Stimulated activated memory B cell treated with anti-CD40 and anti-IgM and Interleukin-4, amounts not matched to agents 10 μg/mL and 1 μg/mL and 100 μg/mL, for 72 hours (primary cell): Measurements from ENCODE around the gene CTU2.

Experiments
- ATAC-seq: fragments of 150-1000 bp; cut with Tn5 transposase; 2 replicates; pipeline ENCODE4 v1.10.0; 2021
- H3K27ac Mint-ChIP-seq: one replicate; pipeline ENCODE4 v1.8.0; 2022; ENCODE audit warnings: mild to moderate bottlenecking, mixed read lengths
- H3K27me3 Mint-ChIP-seq: one replicate; pipeline ENCODE4 v1.8.0; 2022; ENCODE audit warnings: mixed read lengths
- H3K36me3 Mint-ChIP-seq: one replicate; pipeline ENCODE4 v1.8.0; 2022; ENCODE audit warnings: mixed read lengths
- H3K4me1 Mint-ChIP-seq: one replicate; pipeline ENCODE4 v1.8.0; 2022; ENCODE audit warnings: mixed read lengths
- H3K4me3 Mint-ChIP-seq: one replicate; pipeline ENCODE4 v1.8.0; 2022; ENCODE audit warnings: mild to moderate bottlenecking, moderate library complexity, mixed read lengths
- H3K9me3 Mint-ChIP-seq: one replicate; pipeline ENCODE4 v1.8.0; 2022; ENCODE audit warnings: mixed read lengths

CTU2 gene

GRCh38 chr16:88759976-88760350 is 53.7 kb downstream of the CTU2 start:
- Mint-ChIP-seq H3K27ac (peak overlapping the region; percentile 19), H3K27me3 (no peaks in the 10 kb centered on the region), H3K9me3 (peaks cover 3% of the 10 kb centered on the region), H3K4me1 (peaks cover 34% of the 10 kb centered on the region), H3K36me3 (peaks cover 21% of the 10 kb centered on the region), H3K4me3 (no peak overlapping the region)
- no peak for ATAC-seq

- no peak overlapping the region for H3K4me3 Mint-ChIP-seq
- no peaks in the 10 kb centered on the region for H3K27me3 Mint-ChIP-seq
Measured at GRCh38 chr16:88760424-88761142, 54.3 kb downstream of the CTU2 start.

DNA sequence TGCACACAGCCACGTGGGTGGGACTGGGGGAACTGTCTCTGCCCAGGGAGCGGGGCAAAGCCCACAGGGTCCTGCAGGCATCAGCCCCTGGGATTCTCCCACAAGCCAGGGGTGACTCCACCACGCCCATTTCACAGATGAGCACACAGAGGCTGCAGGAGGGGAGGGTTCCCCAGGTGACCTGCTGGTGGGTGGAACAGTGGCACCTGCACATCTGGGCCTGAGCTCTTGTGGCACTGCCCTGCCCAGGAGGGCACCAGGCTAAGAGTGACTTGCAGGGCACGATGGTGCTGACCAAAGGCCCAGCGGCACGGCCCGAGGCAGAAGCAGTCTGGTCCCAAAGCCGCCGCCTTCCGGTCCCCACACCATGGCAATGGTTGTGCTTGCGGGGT is 54.8 kb downstream of the CTU2 start:
- no peak for ATAC-seq
- peaks cover 38% of the 10 kb centered on the region for H3K4me1 Mint-ChIP-seq
- H3K9me3 Mint-ChIP-seq = peaks cover 3% of the 10 kb centered on the region
- H3K36me3 Mint-ChIP-seq = peaks cover 21% of the 10 kb centered on the region
- H3K27ac Mint-ChIP-seq = no peak overlapping the region
- H3K4me3 Mint-ChIP-seq = no peak overlapping the region
- no peaks in the 10 kb centered on the region for H3K27me3 Mint-ChIP-seq

More at GRCh38 chr16:88760424-88761142, 54.3 kb downstream of the CTU2 start:
- Mint-ChIP-seq H3K4me1 (peaks cover 34% of the 10 kb centered on the region), H3K27ac (peak overlapping the region; percentile 19), H3K36me3 (peaks cover 21% of the 10 kb centered on the region), H3K9me3 (peaks cover 3% of the 10 kb centered on the region)
- no peak for ATAC-seq

- H3K27ac Mint-ChIP-seq = no peak overlapping the region
- peaks cover 21% of the 10 kb centered on the region for H3K36me3 Mint-ChIP-seq
- no peak for ATAC-seq
- H3K9me3 Mint-ChIP-seq = peaks cover 3% of the 10 kb centered on the region
- no peaks in the 10 kb centered on the region for H3K27me3 Mint-ChIP-seq
- no peak overlapping the region for H3K4me3 Mint-ChIP-seq
- peaks cover 43% of the 10 kb centered on the region for H3K4me1 Mint-ChIP-seq
Measured at GRCh38 chr16:88761830-88762229, 55.5 kb downstream of the CTU2 start.

DNA sequence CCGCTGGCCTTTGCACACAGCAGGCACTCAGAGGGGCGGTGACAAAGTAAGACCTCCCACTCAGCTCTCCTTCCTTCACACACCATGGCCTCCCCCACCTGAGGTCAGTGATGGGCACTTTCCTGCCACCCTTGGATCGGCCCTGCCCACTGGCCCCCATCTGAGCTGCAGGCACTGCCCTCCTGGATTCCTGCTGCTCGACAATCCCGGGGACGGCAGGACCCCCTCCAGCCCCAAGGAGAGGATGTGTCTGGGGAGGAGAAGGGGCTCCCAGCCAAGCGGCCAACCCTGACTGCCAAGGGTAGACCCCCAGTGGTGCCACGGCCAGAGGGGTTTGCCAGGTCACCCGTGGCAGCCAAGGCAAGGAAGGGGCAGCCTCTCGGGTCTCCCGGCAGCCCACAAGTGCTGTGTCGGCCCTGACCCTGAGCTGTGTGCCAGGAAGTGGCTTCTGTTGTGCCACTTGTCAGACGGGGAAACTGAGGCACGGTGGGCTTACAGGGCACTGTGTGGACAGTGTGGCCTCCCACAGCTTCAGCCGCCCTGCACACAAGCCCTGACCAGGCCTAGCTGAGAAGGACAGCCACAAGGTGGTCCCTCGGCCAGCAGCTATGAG is 56.1 kb downstream of the CTU2 start:
- H3K36me3 Mint-ChIP-seq = peaks cover 21% of the 10 kb centered on the region
- ATAC-seq = no peak
- no peak overlapping the region for H3K27ac Mint-ChIP-seq
- H3K4me1 Mint-ChIP-seq = peaks cover 43% of the 10 kb centered on the region
- peaks cover 3% of the 10 kb centered on the region for H3K9me3 Mint-ChIP-seq
- no peak overlapping the region for H3K4me3 Mint-ChIP-seq
- H3K27me3 Mint-ChIP-seq = no peaks in the 10 kb centered on the region

DNA sequence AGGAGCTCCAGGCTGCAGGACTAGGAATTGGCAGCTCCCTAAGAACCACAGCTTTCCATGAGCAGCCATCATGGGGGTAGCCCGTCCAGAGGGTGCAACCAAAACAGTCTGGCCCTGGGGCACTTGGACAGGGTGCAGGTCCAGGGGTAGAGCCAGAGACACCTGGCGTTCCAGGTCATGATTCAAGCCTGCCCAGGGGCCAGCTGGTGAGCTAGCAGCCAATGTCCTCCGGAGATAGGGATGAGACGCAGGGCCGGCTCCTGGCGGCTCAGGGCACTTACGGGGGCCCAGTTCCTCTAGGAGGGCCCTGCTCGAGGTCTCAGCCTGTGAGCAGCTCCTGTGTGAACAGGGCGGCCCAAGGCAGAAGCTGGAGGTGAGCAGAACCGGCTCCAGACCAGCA is 56.6 kb downstream of the CTU2 start:
- no peaks in the 10 kb centered on the region for H3K27me3 Mint-ChIP-seq
- H3K27ac Mint-ChIP-seq = no peak overlapping the region
- peaks cover 49% of the 10 kb centered on the region for H3K4me1 Mint-ChIP-seq
- no peak for ATAC-seq
- peaks cover 3% of the 10 kb centered on the region for H3K9me3 Mint-ChIP-seq
- H3K36me3 Mint-ChIP-seq = peaks cover 21% of the 10 kb centered on the region
- no peak overlapping the region for H3K4me3 Mint-ChIP-seq

- peaks cover 3% of the 10 kb centered on the region for H3K9me3 Mint-ChIP-seq
- H3K27me3 Mint-ChIP-seq = no peaks in the 10 kb centered on the region
- peaks cover 45% of the 10 kb centered on the region for H3K4me1 Mint-ChIP-seq
- H3K36me3 Mint-ChIP-seq = peaks cover 18% of the 10 kb centered on the region
- no peak overlapping the region for H3K4me3 Mint-ChIP-seq
- no peak overlapping the region for H3K27ac Mint-ChIP-seq
- ATAC-seq = no peak
Measured at GRCh38 chr16:88763502-88764053, 57.3 kb downstream of the CTU2 start.

GRCh38 chr16:88764080-88764479 is 57.8 kb downstream of the CTU2 start:
- Mint-ChIP-seq H3K36me3 (peaks cover 13% of the 10 kb centered on the region), H3K27me3 (no peaks in the 10 kb centered on the region), H3K27ac (no peak overlapping the region), H3K4me3 (no peak overlapping the region), H3K4me1 (peaks cover 41% of the 10 kb centered on the region), H3K9me3 (peaks cover 3% of the 10 kb centered on the region)
- no peak for ATAC-seq

GRCh38 chr16:88764913-88765349 is 58.6 kb downstream of the CTU2 start:
- Mint-ChIP-seq H3K27me3 (no peaks in the 10 kb centered on the region), H3K4me1 (peaks cover 43% of the 10 kb centered on the region), H3K36me3 (peaks cover 13% of the 10 kb centered on the region), H3K9me3 (no peaks in the 10 kb centered on the region), H3K4me3 (no peak overlapping the region), H3K27ac (no peak overlapping the region)
- ATAC-seq = no peak
